DMS53 treated with DMSO at 0.1 percent for 48 hours (cell line): ENCODE data around the gene SCGB2A2.

Source experiments
- DNase-seq: peaks from one replicate; lab custom pipeline; 2025; ENCODE audit not compliant: unreplicated experiment; lab: John Stamatoyannopoulos, UW

Gene SCGB2A2

GRCh38 chr11:62298975-62299374, 29.0 kb downstream of the SCGB2A2 start, which contains the start of gene SCGB1D4:
TSS of gene SCGB1D4 (minus strand) at chr11:62299075. CDS start at chr11:62299010, 65 bp downstream.
- DNase-seq: no peak

- DNase-seq: no peak
Observed at GRCh38 chr11:62306227-62306626, 36.3 kb downstream of the SCGB2A2 start.

- no peak for DNase-seq
Observed at GRCh38 chr11:62307950-62308349, 38.0 kb downstream of the SCGB2A2 start.

- no peak for DNase-seq
Observed at GRCh38 chr11:62309991-62310390, 40.0 kb downstream of the SCGB2A2 start.

GRCh38 chr11:62315431-62315830, 45.5 kb downstream of the SCGB2A2 start:
- no peak for DNase-seq

- DNase-seq: no peak
Observed at GRCh38 chr11:62322524-62322923, 52.6 kb downstream of the SCGB2A2 start.
